Activated T-helper 17 cell treated with anti-CD3 and anti-CD28 coated beads, Interleukin-2, amount 50 U/mL, for 72 hours (primary cell): ENCODE results near the gene NCBP1. TPM values are rescaled to one million over a fixed set of nuclear protein-coding genes. Genes with fewer than 3 reads are reported as not detected.

Source experiments
- ATAC-seq: fragments of 150-1000 bp; cut with Tn5 transposase; replicated peaks from 2 replicates; pipeline ENCODE4 v1.10.0; 2021; ENCODE audit warnings: mild to moderate bottlenecking, moderate library complexity
- H3K27ac Mint-ChIP-seq: one replicate; pipeline ENCODE4 v1.8.0; 2022; ENCODE audit warnings: mixed read lengths
- H3K27me3 Mint-ChIP-seq: one replicate; pipeline ENCODE4 v1.8.0; 2022; ENCODE audit warnings: mixed read lengths
- H3K36me3 Mint-ChIP-seq: one replicate; pipeline ENCODE4 v1.8.0; 2022; ENCODE audit warnings: low read depth, mild to moderate bottlenecking, mixed read lengths
- H3K4me1 Mint-ChIP-seq: one replicate; pipeline ENCODE4 v1.8.0; 2022; ENCODE audit warnings: mixed read lengths
- H3K4me3 Mint-ChIP-seq: one replicate; pipeline ENCODE4 v1.8.0; 2022; ENCODE audit warnings: mild to moderate bottlenecking, mixed read lengths
- H3K9me3 Mint-ChIP-seq: one replicate; pipeline ENCODE4 v1.8.0; 2022; ENCODE audit warnings: mixed read lengths
- total RNA-seq, 2 donors: library from RNA; stranded (reverse); gene quantifications; one replicate each; pipeline ENCODE4 v1.2.3, GENCODE V29; 2022

NCBP1 gene
- total RNA-seq, 2 donors from 2014 or later: 33.5 to 47.7 TPM

GRCh38 chr9:97635026-97635425 lies 1.4 kb downstream of the NCBP1 start:
- H3K4me1 Mint-ChIP-seq: peaks cover 29% of the 10 kb centered on the region
- peak overlapping the region; percentile 98 for H3K27ac Mint-ChIP-seq
- H3K4me3 Mint-ChIP-seq: peak overlapping the region; percentile 92
- H3K9me3 Mint-ChIP-seq: no peaks in the 10 kb centered on the region
- ATAC-seq: no peak
- peaks cover 47% of the 10 kb centered on the region for H3K36me3 Mint-ChIP-seq
- no peaks in the 10 kb centered on the region for H3K27me3 Mint-ChIP-seq

GRCh38 chr9:97636903-97637302 lies 3.3 kb downstream of the NCBP1 start:
- Mint-ChIP-seq H3K36me3 (peaks cover 65% of the 10 kb centered on the region), H3K4me3 (peak overlapping the region; percentile 45), H3K27ac (peak overlapping the region; percentile 22)

GRCh38 chr9:97638666-97639065 lies 5.0 kb downstream of the NCBP1 start:
- Mint-ChIP-seq H3K4me1 (peaks cover 36% of the 10 kb centered on the region), H3K9me3 (no peaks in the 10 kb centered on the region), H3K27ac (peak overlapping the region; percentile 18), H3K4me3 (peak overlapping the region; percentile 45), H3K27me3 (no peaks in the 10 kb centered on the region), H3K36me3 (peaks cover 70% of the 10 kb centered on the region)
- no peak for ATAC-seq

More at GRCh38 chr9:97636903-97637302, 3.3 kb downstream of the NCBP1 start:
- no peak for ATAC-seq
- no peaks in the 10 kb centered on the region for H3K9me3 Mint-ChIP-seq
- H3K27me3 Mint-ChIP-seq: no peaks in the 10 kb centered on the region
- peaks cover 36% of the 10 kb centered on the region for H3K4me1 Mint-ChIP-seq

GRCh38 chr9:97640325-97640724 lies 6.7 kb downstream of the NCBP1 start:
- no peak overlapping the region for H3K4me3 Mint-ChIP-seq
- H3K27ac Mint-ChIP-seq: peak overlapping the region; percentile 67
- no peaks in the 10 kb centered on the region for H3K9me3 Mint-ChIP-seq
- H3K27me3 Mint-ChIP-seq: no peaks in the 10 kb centered on the region
- no peak for ATAC-seq
- peaks cover 72% of the 10 kb centered on the region for H3K36me3 Mint-ChIP-seq
- H3K4me1 Mint-ChIP-seq: peaks cover 35% of the 10 kb centered on the region

- peaks cover 100% of the 10 kb centered on the region for H3K36me3 Mint-ChIP-seq
- peaks cover 4% of the 10 kb centered on the region for H3K4me1 Mint-ChIP-seq
- H3K9me3 Mint-ChIP-seq: no peaks in the 10 kb centered on the region
- no peak overlapping the region for H3K4me3 Mint-ChIP-seq
- no peaks in the 10 kb centered on the region for H3K27me3 Mint-ChIP-seq
- no peak overlapping the region for H3K27ac Mint-ChIP-seq
- no peak for ATAC-seq
Measured at GRCh38 chr9:97645720-97646119, 12.1 kb downstream of the NCBP1 start.

- no peak overlapping the region for H3K27ac Mint-ChIP-seq
- H3K9me3 Mint-ChIP-seq: no peaks in the 10 kb centered on the region
- peaks cover 100% of the 10 kb centered on the region for H3K36me3 Mint-ChIP-seq
- H3K4me1 Mint-ChIP-seq: peaks cover 4% of the 10 kb centered on the region
- ATAC-seq: no peak
- H3K27me3 Mint-ChIP-seq: no peaks in the 10 kb centered on the region
- no peak overlapping the region for H3K4me3 Mint-ChIP-seq
Measured at GRCh38 chr9:97647996-97648395, 14.4 kb downstream of the NCBP1 start.

GRCh38 chr9:97651646-97652045 lies 18.0 kb downstream of the NCBP1 start:
- Mint-ChIP-seq H3K9me3 (no peaks in the 10 kb centered on the region), H3K4me1 (no peaks in the 10 kb centered on the region), H3K36me3 (peaks cover 100% of the 10 kb centered on the region), H3K4me3 (no peak overlapping the region), H3K27ac (no peak overlapping the region), H3K27me3 (no peaks in the 10 kb centered on the region)
- ATAC-seq: no peak

- ATAC-seq: no peak
- Mint-ChIP-seq H3K36me3 (peaks cover 100% of the 10 kb centered on the region), H3K27me3 (no peaks in the 10 kb centered on the region), H3K9me3 (no peaks in the 10 kb centered on the region), H3K27ac (peak overlapping the region; percentile 61), H3K4me1 (no peaks in the 10 kb centered on the region), H3K4me3 (no peak overlapping the region)
Measured at GRCh38 chr9:97658707-97659106, 25.1 kb downstream of the NCBP1 start.

- Mint-ChIP-seq H3K4me1 (no peaks in the 10 kb centered on the region), H3K27ac (peak overlapping the region; percentile 1), H3K27me3 (no peaks in the 10 kb centered on the region), H3K4me3 (no peak overlapping the region), H3K36me3 (peaks cover 100% of the 10 kb centered on the region), H3K9me3 (no peaks in the 10 kb centered on the region)
- no peak for ATAC-seq
Measured at GRCh38 chr9:97659771-97660170, 26.1 kb downstream of the NCBP1 start.

- H3K9me3 Mint-ChIP-seq: no peaks in the 10 kb centered on the region
- H3K27ac Mint-ChIP-seq: peak overlapping the region; percentile 1
- peaks cover 100% of the 10 kb centered on the region for H3K36me3 Mint-ChIP-seq
- H3K27me3 Mint-ChIP-seq: no peaks in the 10 kb centered on the region
- no peak overlapping the region for H3K4me3 Mint-ChIP-seq
- H3K4me1 Mint-ChIP-seq: no peaks in the 10 kb centered on the region
- no peak for ATAC-seq
Measured at GRCh38 chr9:97660340-97660739, 26.7 kb downstream of the NCBP1 start.

GRCh38 chr9:97660847-97661246 lies 27.2 kb downstream of the NCBP1 start:
- ATAC-seq: no peak
- Mint-ChIP-seq H3K27me3 (no peaks in the 10 kb centered on the region), H3K9me3 (no peaks in the 10 kb centered on the region), H3K36me3 (peaks cover 100% of the 10 kb centered on the region), H3K4me3 (no peak overlapping the region), H3K4me1 (peaks cover 4% of the 10 kb centered on the region), H3K27ac (no peak overlapping the region)

GRCh38 chr9:97665742-97666141 lies 32.1 kb downstream of the NCBP1 start:
- Mint-ChIP-seq H3K27ac (peak overlapping the region; percentile 88), H3K4me3 (no peak overlapping the region), H3K4me1 (peaks cover 21% of the 10 kb centered on the region), H3K36me3 (peaks cover 100% of the 10 kb centered on the region), H3K27me3 (no peaks in the 10 kb centered on the region), H3K9me3 (no peaks in the 10 kb centered on the region)
- peak; percentile 66 for ATAC-seq

GRCh38 chr9:97666907-97667686 lies 33.5 kb downstream of the NCBP1 start:
- Mint-ChIP-seq H3K36me3 (peaks cover 100% of the 10 kb centered on the region), H3K27me3 (no peaks in the 10 kb centered on the region), H3K4me3 (peak overlapping the region; percentile 33), H3K4me1 (peaks cover 21% of the 10 kb centered on the region), H3K9me3 (no peaks in the 10 kb centered on the region), H3K27ac (peak overlapping the region; percentile 88)
- peak; percentile 48 for ATAC-seq

GRCh38 chr9:97668485-97668884 lies 34.9 kb downstream of the NCBP1 start:
- ATAC-seq: no peak
- Mint-ChIP-seq H3K4me3 (no peak overlapping the region), H3K27me3 (no peaks in the 10 kb centered on the region), H3K4me1 (peaks cover 21% of the 10 kb centered on the region), H3K9me3 (no peaks in the 10 kb centered on the region), H3K27ac (no peak overlapping the region), H3K36me3 (peaks cover 100% of the 10 kb centered on the region)

GRCh38 chr9:97670586-97670985 lies 37.0 kb downstream of the NCBP1 start:
- no peak for ATAC-seq
- peak overlapping the region; percentile 55 for H3K27ac Mint-ChIP-seq
- no peaks in the 10 kb centered on the region for H3K27me3 Mint-ChIP-seq
- peaks cover 100% of the 10 kb centered on the region for H3K36me3 Mint-ChIP-seq
- H3K4me3 Mint-ChIP-seq: no peak overlapping the region
- peaks cover 20% of the 10 kb centered on the region for H3K4me1 Mint-ChIP-seq
- H3K9me3 Mint-ChIP-seq: no peaks in the 10 kb centered on the region
